ENCODE data around the gene RAB3A. TPM values are rescaled to one million over a fixed set of nuclear protein-coding genes. Genes with fewer than 3 reads are reported as not detected.

Gene RAB3A
- total and polyA plus RNA-seq, 9 of the 15 experiments (the other 6 are each of a cell fraction or from before 2014, with no cell fraction given), result 0.17 to 5.1 (median 0.90) TPM; not detected in 1

DNA sequence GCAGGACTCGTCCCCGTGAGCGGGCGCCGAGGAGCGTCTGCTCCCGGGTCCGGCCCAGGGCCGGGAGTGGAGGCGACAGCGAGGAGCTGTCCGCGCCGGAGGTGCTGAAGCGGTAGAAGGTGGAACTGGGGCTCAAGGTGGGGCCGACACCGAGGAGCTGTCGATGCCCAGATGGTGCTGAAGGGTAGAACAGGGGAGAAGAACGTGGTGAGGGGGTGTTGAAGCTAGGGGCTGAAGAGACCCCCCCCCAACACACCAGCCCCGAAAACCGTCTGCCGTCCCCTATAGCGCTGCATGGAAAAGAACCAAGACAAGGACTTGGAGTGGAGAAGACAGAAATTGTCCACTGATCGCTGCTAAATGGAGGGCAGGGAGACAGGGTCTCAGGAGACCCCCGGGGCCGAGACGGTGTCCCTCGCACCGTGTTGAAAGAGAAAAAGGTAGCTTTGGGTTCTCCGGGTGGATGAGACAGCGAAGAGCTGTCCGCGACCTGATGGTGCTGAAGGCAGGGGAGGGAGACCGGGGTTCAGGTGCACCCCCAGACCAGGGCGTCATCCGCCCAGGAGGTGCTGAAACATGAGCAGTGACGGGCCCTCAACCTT lies 29.5 kb upstream of the RAB3A start (continued):
- TF ChIP-seq, protein P1, sequence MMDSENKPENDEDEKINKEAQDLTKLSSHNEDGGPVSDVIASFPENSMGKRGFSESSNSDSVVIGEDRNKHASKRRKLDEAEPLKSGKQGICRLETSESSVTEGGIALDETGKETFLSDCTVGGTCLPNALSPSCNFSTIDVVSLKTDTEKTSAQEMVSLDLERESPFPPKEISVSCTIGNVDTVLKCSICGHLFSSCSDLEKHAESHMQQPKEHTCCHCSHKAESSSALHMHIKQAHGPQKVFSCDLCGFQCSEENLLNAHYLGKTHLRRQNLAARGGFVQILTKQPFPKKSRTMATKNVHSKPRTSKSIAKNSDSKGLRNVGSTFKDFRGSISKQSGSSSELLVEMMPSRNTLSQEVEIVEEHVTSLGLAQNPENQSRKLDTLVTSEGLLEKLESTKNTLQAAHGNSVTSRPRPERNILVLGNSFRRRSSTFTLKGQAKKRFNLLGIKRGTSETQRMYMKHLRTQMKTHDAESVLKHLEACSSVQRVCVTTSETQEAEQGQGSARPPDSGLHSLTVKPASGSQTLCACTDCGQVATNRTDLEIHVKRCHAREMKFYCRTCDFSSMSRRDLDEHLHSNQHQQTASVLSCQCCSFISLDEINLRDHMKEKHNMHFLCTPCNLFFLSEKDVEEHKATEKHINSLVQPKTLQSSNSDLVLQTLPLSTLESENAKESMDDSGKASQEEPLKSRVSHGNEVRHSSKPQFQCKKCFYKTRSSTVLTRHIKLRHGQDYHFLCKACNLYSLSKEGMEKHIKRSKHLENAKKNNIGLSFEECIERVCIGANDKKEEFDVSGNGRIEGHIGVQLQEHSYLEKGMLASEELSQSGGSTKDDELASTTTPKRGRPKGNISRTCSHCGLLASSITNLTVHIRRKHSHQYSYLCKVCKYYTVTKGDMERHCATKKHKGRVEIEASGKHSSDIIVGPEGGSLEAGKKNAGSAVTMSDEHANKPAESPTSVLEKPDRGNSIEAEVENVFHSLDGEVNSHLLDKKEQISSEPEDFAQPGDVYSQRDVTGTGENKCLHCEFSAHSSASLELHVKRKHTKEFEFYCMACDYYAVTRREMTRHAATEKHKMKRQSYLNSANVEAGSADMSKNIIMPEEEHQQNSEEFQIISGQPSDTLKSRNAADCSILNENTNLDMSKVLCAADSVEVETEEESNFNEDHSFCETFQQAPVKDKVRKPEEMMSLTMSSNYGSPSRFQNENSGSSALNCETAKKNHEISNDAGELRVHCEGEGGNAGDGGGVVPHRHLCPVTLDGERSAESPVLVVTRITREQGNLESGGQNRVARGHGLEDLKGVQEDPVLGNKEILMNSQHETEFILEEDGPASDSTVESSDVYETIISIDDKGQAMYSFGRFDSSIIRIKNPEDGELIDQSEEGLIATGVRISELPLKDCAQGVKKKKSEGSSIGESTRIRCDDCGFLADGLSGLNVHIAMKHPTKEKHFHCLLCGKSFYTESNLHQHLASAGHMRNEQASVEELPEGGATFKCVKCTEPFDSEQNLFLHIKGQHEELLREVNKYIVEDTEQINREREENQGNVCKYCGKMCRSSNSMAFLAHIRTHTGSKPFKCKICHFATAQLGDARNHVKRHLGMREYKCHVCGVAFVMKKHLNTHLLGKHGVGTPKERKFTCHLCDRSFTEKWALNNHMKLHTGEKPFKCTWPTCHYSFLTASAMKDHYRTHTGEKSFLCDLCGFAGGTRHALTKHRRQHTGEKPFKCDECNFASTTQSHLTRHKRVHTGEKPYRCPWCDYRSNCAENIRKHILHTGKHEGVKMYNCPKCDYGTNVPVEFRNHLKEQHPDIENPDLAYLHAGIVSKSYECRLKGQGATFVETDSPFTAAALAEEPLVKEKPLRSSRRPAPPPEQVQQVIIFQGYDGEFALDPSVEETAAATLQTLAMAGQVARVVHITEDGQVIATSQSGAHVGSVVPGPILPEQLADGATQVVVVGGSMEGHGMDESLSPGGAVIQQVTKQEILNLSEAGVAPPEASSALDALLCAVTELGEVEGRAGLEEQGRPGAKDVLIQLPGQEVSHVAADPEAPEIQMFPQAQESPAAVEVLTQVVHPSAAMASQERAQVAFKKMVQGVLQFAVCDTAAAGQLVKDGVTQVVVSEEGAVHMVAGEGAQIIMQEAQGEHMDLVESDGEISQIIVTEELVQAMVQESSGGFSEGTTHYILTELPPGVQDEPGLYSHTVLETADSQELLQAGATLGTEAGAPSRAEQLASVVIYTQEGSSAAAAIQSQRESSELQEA (IDR thresholded peaks at IDR 0.05; ENCODE audit: low read depth), result no peak
- TF ChIP-seq, protein P2, sequence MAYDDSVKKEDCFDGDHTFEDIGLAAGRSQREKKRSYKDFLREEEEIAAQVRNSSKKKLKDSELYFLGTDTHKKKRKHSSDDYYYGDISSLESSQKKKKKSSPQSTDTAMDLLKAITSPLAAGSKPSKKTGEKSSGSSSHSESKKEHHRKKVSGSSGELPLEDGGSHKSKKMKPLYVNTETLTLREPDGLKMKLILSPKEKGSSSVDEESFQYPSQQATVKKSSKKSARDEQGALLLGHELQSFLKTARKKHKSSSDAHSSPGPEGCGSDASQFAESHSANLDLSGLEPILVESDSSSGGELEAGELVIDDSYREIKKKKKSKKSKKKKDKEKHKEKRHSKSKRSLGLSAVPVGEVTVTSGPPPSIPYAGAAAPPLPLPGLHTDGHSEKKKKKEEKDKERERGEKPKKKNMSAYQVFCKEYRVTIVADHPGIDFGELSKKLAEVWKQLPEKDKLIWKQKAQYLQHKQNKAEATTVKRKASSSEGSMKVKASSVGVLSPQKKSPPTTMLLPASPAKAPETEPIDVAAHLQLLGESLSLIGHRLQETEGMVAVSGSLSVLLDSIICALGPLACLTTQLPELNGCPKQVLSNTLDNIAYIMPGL (CRISPR knock-in tag; IDR thresholded peaks at IDR 0.05), result peak; percentile 72; the same call in 1 of the 2 replicates
- TF ChIP-seq KLF16 (IDR thresholded peaks at IDR 0.05), result no peak
- TF ChIP-seq TSC22D4 (tag; IDR thresholded peaks at IDR 0.05), result no peak
- no peak for TF ChIP-seq SMARCC2 (IDR thresholded peaks at IDR 0.05; ENCODE audit: low read depth)
- TF ChIP-seq TCF7 (IDR thresholded peaks at IDR 0.05; ENCODE audit: borderline replicate concordance), result no peak
- no peak for TF ChIP-seq STAT5B (CRISPR knock-in tag; IDR thresholded peaks at IDR 0.05)
